Stomach (tissue), 4 donors: ENCODE results near the gene GRK3.

Experiments used
- CTCF ChIP-seq, 7 experiments: fragments of 450-650 bp in 4 of 7; fragments of 200-600 bp in 3 of 7; sonication (generic) in 3 of 7; IDR thresholded peaks; one replicate each; pipeline ENCODE4 v1.5.1; 2016 to 2019; ENCODE audit warnings: antibody characterized with exemption in 7 of 7, control low read depth in 2 of 7, mild to moderate bottlenecking in 1 of 7
- EP300 ChIP-seq: sonication (generic); formaldehyde crosslinking; IDR thresholded peaks from one replicate; pipeline ENCODE4 v1.6.1; 2017; ENCODE audit warnings: antibody characterized with exemption
- POLR2A ChIP-seq, 4 donors: fragments of 450-650 bp; IDR thresholded peaks; one replicate each; pipeline ENCODE4 v1.6.1; 2016; ENCODE audit warnings: antibody characterized with exemption in 4 of 4, control low read depth in 2 of 4, mild to moderate bottlenecking in 1 of 4, moderate library complexity in 1 of 4
- POLR2AphosphoS5 ChIP-seq, 3 donors: sonication (generic); formaldehyde crosslinking; IDR thresholded peaks; one replicate each; pipeline ENCODE4 v1.6.1; 2016; ENCODE audit warnings: antibody characterized with exemption in 3 of 3

GRCh38 chr22:25698978-25699377, 134.5 kb downstream of the GRK3 start:
- no peak for TF ChIP-seq CTCF (IDR thresholded peaks at IDR 0.05)
- TF ChIP-seq POLR2A (IDR thresholded peaks at IDR 0.05) = no peak
- no peak for TF ChIP-seq POLR2AphosphoS5 (IDR thresholded peaks at IDR 0.05)
- TF ChIP-seq EP300 = no peak
